Measurements from ENCODE around the gene ALG14. TPM values are rescaled to one million over a fixed set of nuclear protein-coding genes. Genes with fewer than 3 reads are reported as not detected.

The ALG14 gene
- total and polyA plus RNA-seq, 2 donors (not counting 3 experiments of a cell fraction or from before 2014, with no cell fraction given), result 2.6 to 8.6 TPM

GRCh38 chr1:95015076-95015475 lies 57.7 kb downstream of the ALG14 start:
- H3K27me3 ChIP-seq (ENCODE audit: control insufficient read depth in 2 of 2, insufficient read depth in 2 of 2, low read length in 2 of 2), result no peaks in the 10 kb centered on the region
- H3K4me2 ChIP-seq (ENCODE audit: insufficient read depth, low read length), result no peak overlapping the region
- no peak overlapping the region for H3K4me3 ChIP-seq (replicated peaks in 1 of 3; ENCODE audit: insufficient read depth in 1 of 3, low read depth in 1 of 3, low read length in 3 of 3)
- dilution Hi-C loops (cut with MboI; ENCODE audit: extremely low pct_ligation_motif_present, low sequenced_read_pairs) (no loop called here), intact Hi-C loops (cut with micrococcal nuclease) (no loop called here)
- H3K79me2 ChIP-seq (ENCODE audit: control insufficient read depth, insufficient read depth, low read length), result no peaks in the 10 kb centered on the region
- DNase-seq (ENCODE audit: low read depth, low spot score) (no peak), FAIRE-seq (no peak)
- no peak overlapping the region for H3K27ac ChIP-seq (ENCODE audit: insufficient read depth, low read depth, low read length)
- BruUV-seq (replicated peaks), result no TSS peak
- POLR2A ChIA-PET, result no interaction called here
- no peaks in the 10 kb centered on the region for H4K20me1 ChIP-seq (replicated peaks; ENCODE audit: control insufficient read depth, extremely low read depth, insufficient read depth, low read length)
- TF ChIP-seq GATA2 (IDR thresholded peaks at IDR 0.05; ENCODE audit: insufficient read depth, insufficient read length, low read depth, low read length) (no peak), MYC (IDR thresholded peaks at IDR 0.05; ENCODE audit: low read depth, low read length) (no peak), FOS (IDR thresholded peaks at IDR 0.05; ENCODE audit: borderline replicate concordance, insufficient read depth, low read length) (no peak), EZH2 (IDR thresholded peaks at IDR 0.05; ENCODE audit: borderline replicate concordance, low read depth, low read length, severe bottlenecking) (no peak), POLR2AphosphoS5 (IDR thresholded peaks at IDR 0.05; ENCODE audit: insufficient read depth, low read depth, low read length) (no peak), JUN (IDR thresholded peaks at IDR 0.05; ENCODE audit: borderline replicate concordance, insufficient read depth, insufficient read length, low read depth) (no peak), MAX (IDR thresholded peaks at IDR 0.05; ENCODE audit: insufficient read depth, insufficient read length) (no peak), POLR2A (IDR thresholded peaks at IDR 0.05; ENCODE audit: low read depth, low read length) (no peak), CTCF (IDR thresholded peaks at IDR 0.05; ENCODE audit: extremely low read depth in 1 of 2, insufficient read depth in 1 of 2, low read depth in 1 of 2, low read length in 2 of 2) (no peak)
- peaks cover 13% of the 10 kb centered on the region for H3K4me1 ChIP-seq (ENCODE audit: control insufficient read depth, extremely low read depth, insufficient read depth, low read length)
- no peaks in the 10 kb centered on the region for H3K36me3 ChIP-seq (ENCODE audit: control insufficient read depth in 2 of 2, extremely low read depth in 1 of 2, insufficient read depth in 2 of 2, low read length in 2 of 2)
- no peaks in the 10 kb centered on the region for H3K9me1 ChIP-seq (replicated peaks; ENCODE audit: control insufficient read depth, extremely low read depth, insufficient read depth, low read length)
- no peak overlapping the region for H2AFZ ChIP-seq (ENCODE audit: low read depth, low read length)
- H3K9ac ChIP-seq (replicated peaks; ENCODE audit: extremely low read depth, insufficient read depth, low read length), result no peak overlapping the region
- H3K9me3 ChIP-seq (replicated peaks; ENCODE audit: control insufficient read depth, insufficient read depth, low read length), result no peaks in the 10 kb centered on the region
- CTCF ChIA-PET, result interaction anchor here (0.9 to 3.6 kb wide), 6 partner anchors 8 to 161 kb away, joined by 3 to 11 read pairs (median 4); no protein-coding TSS in a partner anchor

Measured in endothelial cell of umbilical vein (primary cell).